ENCODE measurements around the gene FAM169A.

- no peak for TF ChIP-seq CTCF (IDR thresholded peaks at IDR 0.05)
- no peak for TF ChIP-seq EP300 (IDR thresholded peaks at IDR 0.05)
- no peak for TF ChIP-seq POLR2A (IDR thresholded peaks at IDR 0.05)
Measured at GRCh38 chr5:74853256-74853655, 12.9 kb downstream of the FAM169A start.

Data from ovary (tissue), 3 donors.